Nephron (organoid): ENCODE measurements around the gene PCBP3.

Source experiments
- H3K27ac Mint-ChIP-seq, 3 experiments: 2 replicates each; pipeline ENCODE4 v1.8.0; 2020; ENCODE audit warnings: mixed read lengths in 3 of 3, mild to moderate bottlenecking in 2 of 3, moderate library complexity in 1 of 3
- H3K27me3 Mint-ChIP-seq: 2 replicates; pipeline ENCODE4 v1.8.0; 2021; ENCODE audit warnings: low read depth, mild to moderate bottlenecking, moderate library complexity, mixed read lengths
- H3K36me3 Mint-ChIP-seq: 2 replicates; pipeline ENCODE4 v1.8.0; 2020; ENCODE audit warnings: low read depth, mixed read lengths
- H3K4me1 Mint-ChIP-seq: 2 replicates; pipeline ENCODE4 v1.8.0; 2020; ENCODE audit warnings: mixed read lengths
- H3K4me3 Mint-ChIP-seq, 3 experiments: 2 replicates each; pipeline ENCODE4 v1.8.0; 2020; ENCODE audit warnings: mild to moderate bottlenecking in 3 of 3, mixed read lengths in 3 of 3, moderate library complexity in 2 of 3
- H3K9me3 Mint-ChIP-seq: 2 replicates; pipeline ENCODE4 v1.8.0; 2020; ENCODE audit warnings: mixed read lengths
- CTCF ChIP-seq, 3 experiments: fragments of 200-600 bp; sonication (generic); IDR thresholded peaks; one replicate each; pipeline ENCODE4 v1.5.0; 2021; ENCODE audit warnings: antibody characterized with exemption in 3 of 3; ENCODE audit not compliant: unreplicated experiment in 3 of 3

The PCBP3 gene

GRCh38 chr21:45740491-45741357 lies 97.2 kb downstream of the PCBP3 start:
- TF ChIP-seq CTCF (IDR thresholded peaks at IDR 0.05; ENCODE audit: unreplicated experiment in 3 of 3): no peak
- Mint-ChIP-seq H3K27me3 (peaks cover 4% of the 10 kb centered on the region), H3K36me3 (no peaks in the 10 kb centered on the region), H3K9me3 (no peaks in the 10 kb centered on the region), H3K4me1 (peaks cover 10% of the 10 kb centered on the region), H3K4me3 (no peak overlapping the region), H3K27ac (no peak overlapping the region)

GRCh38 chr21:45741691-45742090 lies 98.2 kb downstream of the PCBP3 start:
- H3K36me3 Mint-ChIP-seq: no peaks in the 10 kb centered on the region

GRCh38 chr21:45742247-45742646 lies 98.7 kb downstream of the PCBP3 start:
- no peak overlapping the region for H3K27ac Mint-ChIP-seq
- H3K36me3 Mint-ChIP-seq: no peaks in the 10 kb centered on the region
- H3K27me3 Mint-ChIP-seq: peaks cover 4% of the 10 kb centered on the region
- no peak overlapping the region for H3K4me3 Mint-ChIP-seq
- TF ChIP-seq CTCF (IDR thresholded peaks at IDR 0.05; ENCODE audit: unreplicated experiment in 3 of 3): no peak
- H3K4me1 Mint-ChIP-seq: no peaks in the 10 kb centered on the region
- H3K9me3 Mint-ChIP-seq: no peaks in the 10 kb centered on the region

More at GRCh38 chr21:45741691-45742090, 98.2 kb downstream of the PCBP3 start:
- no peak for TF ChIP-seq CTCF (IDR thresholded peaks at IDR 0.05; ENCODE audit: unreplicated experiment in 3 of 3)
- peaks cover 4% of the 10 kb centered on the region for H3K27me3 Mint-ChIP-seq
- H3K27ac Mint-ChIP-seq: no peak overlapping the region
- H3K4me3 Mint-ChIP-seq: no peak overlapping the region
- H3K4me1 Mint-ChIP-seq: peaks cover 1% of the 10 kb centered on the region
- H3K9me3 Mint-ChIP-seq: no peaks in the 10 kb centered on the region

- no peaks in the 10 kb centered on the region for H3K9me3 Mint-ChIP-seq
- H3K27ac Mint-ChIP-seq: no peak overlapping the region
- no peak overlapping the region for H3K4me3 Mint-ChIP-seq
- H3K27me3 Mint-ChIP-seq: peaks cover 14% of the 10 kb centered on the region
- H3K4me1 Mint-ChIP-seq: peaks cover 9% of the 10 kb centered on the region
- no peak for TF ChIP-seq CTCF (IDR thresholded peaks at IDR 0.05; ENCODE audit: unreplicated experiment in 3 of 3)
- no peaks in the 10 kb centered on the region for H3K36me3 Mint-ChIP-seq
These were observed 101.7 kb downstream of the PCBP3 start for GRCh38 chr21:45745256-45745655.

GRCh38 chr21:45747233-45747766 lies 103.8 kb downstream of the PCBP3 start:
- H3K36me3 Mint-ChIP-seq: no peaks in the 10 kb centered on the region
- H3K27me3 Mint-ChIP-seq: peaks cover 14% of the 10 kb centered on the region
- no peaks in the 10 kb centered on the region for H3K9me3 Mint-ChIP-seq
- peaks cover 9% of the 10 kb centered on the region for H3K4me1 Mint-ChIP-seq
- H3K4me3 Mint-ChIP-seq: no peak overlapping the region
- H3K27ac Mint-ChIP-seq: no peak overlapping the region
- no peak for TF ChIP-seq CTCF (IDR thresholded peaks at IDR 0.05; ENCODE audit: unreplicated experiment in 3 of 3)
